Astrocyte (in vitro differentiated cells and primary cell): Measurements from ENCODE around the gene PLD2. TPM values are rescaled to one million over a fixed set of nuclear protein-coding genes. Genes with fewer than 3 reads are reported as not detected.
A peak's percentile ranks its signal among the peaks of the same experiment; 100 is the strongest.

Source experiments
- DNase-seq: peaks from one replicate; pipeline ENCODE4 v3.0.0-alpha.2; 2010; ENCODE audit warnings: low read depth
- FAIRE-seq: peaks from 2 replicates; lab custom pipeline; 2011; peaks lifted over from hg19 to GRCh38; lab: Jason Lieb, UNC
- H2AFZ ChIP-seq: 2 replicates; pipeline ENCODE4 v1.6.0; 2012; ENCODE audit warnings: low read depth, low read length, inconsistent platforms
- H3K27ac ChIP-seq: 2 replicates; pipeline ENCODE4 v1.5.1; 2011; ENCODE audit warnings: low read depth, low read length, inconsistent platforms
- H3K27me3 ChIP-seq: 2 replicates; pipeline ENCODE4 v1.6.0; 2011; ENCODE audit warnings: low read length, inconsistent platforms; ENCODE audit not compliant: insufficient read depth
- H3K36me3 ChIP-seq: 2 replicates; pipeline ENCODE4 v1.5.1; 2011; ENCODE audit warnings: low read length, inconsistent platforms; ENCODE audit not compliant: insufficient read depth
- H3K4me1 ChIP-seq: 2 replicates; pipeline ENCODE4 v1.5.1; 2011; ENCODE audit warnings: low read length, inconsistent platforms; ENCODE audit not compliant: insufficient read depth
- H3K4me2 ChIP-seq: 2 replicates; pipeline ENCODE4 v1.6.0; 2012; ENCODE audit warnings: low read length, inconsistent platforms
- H3K4me3 ChIP-seq: 2 replicates; pipeline ENCODE4 v1.5.1; 2011; ENCODE audit warnings: low read depth, mild to moderate bottlenecking, low read length, inconsistent platforms; ENCODE audit not compliant: insufficient read depth
- H3K79me2 ChIP-seq: 2 replicates; pipeline ENCODE4 v1.6.0; 2012; ENCODE audit warnings: mild to moderate bottlenecking, low read length, inconsistent platforms; ENCODE audit not compliant: insufficient read depth
- H3K9ac ChIP-seq: 2 replicates; pipeline ENCODE4 v1.6.0; 2012; ENCODE audit warnings: mild to moderate bottlenecking, low read length, inconsistent platforms
- H3K9me3 ChIP-seq: 2 replicates; pipeline ENCODE4 v1.5.1; 2012; ENCODE audit warnings: low read depth, mild to moderate bottlenecking, low read length, inconsistent platforms; ENCODE audit not compliant: insufficient read depth
- H4K20me1 ChIP-seq: 2 replicates; pipeline ENCODE4 v1.6.0; 2012; ENCODE audit warnings: low read length, inconsistent platforms; ENCODE audit not compliant: insufficient read depth
- H3K27ac Mint-ChIP-seq: one replicate; pipeline ENCODE4 v1.8.0; 2021; ENCODE audit warnings: mild to moderate bottlenecking, mixed read lengths; ENCODE audit not compliant: unreplicated experiment
- H3K27me3 Mint-ChIP-seq: one replicate; pipeline ENCODE4 v1.8.0; 2021; ENCODE audit warnings: low read depth, mixed read lengths; ENCODE audit not compliant: unreplicated experiment
- H3K36me3 Mint-ChIP-seq: one replicate; pipeline ENCODE4 v1.8.0; 2021; ENCODE audit warnings: low read depth, mixed read lengths; ENCODE audit not compliant: unreplicated experiment
- H3K4me1 Mint-ChIP-seq: one replicate; pipeline ENCODE4 v1.8.0; 2021; ENCODE audit warnings: low read depth, mixed read lengths; ENCODE audit not compliant: unreplicated experiment
- H3K4me3 Mint-ChIP-seq: one replicate; pipeline ENCODE4 v1.8.0; 2021; ENCODE audit warnings: mild to moderate bottlenecking, moderate library complexity, mixed read lengths; ENCODE audit not compliant: unreplicated experiment
- H3K9me3 Mint-ChIP-seq: one replicate; pipeline ENCODE4 v1.8.0; 2021; ENCODE audit warnings: mild to moderate bottlenecking, mixed read lengths; ENCODE audit not compliant: unreplicated experiment
- EZH2 ChIP-seq: IDR thresholded peaks from 2 replicates; pipeline ENCODE4 v1.6.1; 2012; ENCODE audit warnings: mild to moderate bottlenecking, low read length, inconsistent platforms; ENCODE audit not compliant: insufficient read depth
- total RNA-seq: library from RNA; stranded (reverse); gene quantifications from 2 replicates; pipeline ENCODE4 v1.2.1, GENCODE V29; 2021
- TF ChIP-seq, protein P1 (sequence below): IDR thresholded peaks from 2 replicates; pipeline ENCODE4 v1.5.1; 2011; ENCODE audit warnings: low read depth, mild to moderate bottlenecking, inconsistent platforms, low read length, moderate library complexity; ENCODE audit not compliant: insufficient read depth

The PLD2 gene
- total RNA-seq, 1 donor from 2014 or later: 29.3 TPM

DNA sequence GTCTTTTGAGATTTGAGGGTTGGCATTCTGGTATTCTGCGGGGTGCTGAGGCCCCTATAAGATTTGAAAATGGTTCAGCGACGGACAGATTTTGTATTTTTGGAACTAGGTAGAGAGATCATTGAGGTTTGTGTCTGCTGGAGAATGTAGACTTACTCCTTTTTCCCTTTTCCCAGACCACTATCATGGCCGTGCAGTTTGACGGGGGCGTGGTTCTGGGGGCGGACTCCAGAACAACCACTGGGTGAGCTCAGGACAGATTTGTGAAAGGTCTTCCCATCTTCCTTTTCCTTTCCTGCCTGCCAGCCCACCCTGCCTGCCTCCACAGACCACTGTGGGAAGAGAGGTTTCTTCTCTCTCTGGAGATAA is 10.4 kb upstream of the PLD2 start:
- H3K27me3 Mint-ChIP-seq: peaks cover 5% of the 10 kb centered on the region
- H3K9me3 Mint-ChIP-seq: peaks cover 2% of the 10 kb centered on the region
- Histone ChIP-seq H3K79me2 (peaks cover 23% of the 10 kb centered on the region), H3K9me3 (no peaks in the 10 kb centered on the region), H3K4me3 (peak overlapping the region; percentile 96), H3K4me2 (peak overlapping the region; percentile 89), H3K36me3 (peaks cover 18% of the 10 kb centered on the region), H3K4me1 (peaks cover 4% of the 10 kb centered on the region), H3K9ac (peak overlapping the region; percentile 97), H3K27ac (peak overlapping the region; percentile 88), H2AFZ (peak overlapping the region; percentile 72), H3K27me3 (peaks cover 2% of the 10 kb centered on the region), H4K20me1 (peaks cover 7% of the 10 kb centered on the region)
- DNase-seq (no peak), FAIRE-seq (peak; percentile 72)
- H3K36me3 Mint-ChIP-seq: peaks cover 4% of the 10 kb centered on the region
- H3K27ac Mint-ChIP-seq: peak overlapping the region; percentile 98
- peak overlapping the region; percentile 96 for H3K4me3 Mint-ChIP-seq
- peaks cover 3% of the 10 kb centered on the region for H3K4me1 Mint-ChIP-seq
- TF ChIP-seq EZH2: no peak
- TF ChIP-seq, protein P1, sequence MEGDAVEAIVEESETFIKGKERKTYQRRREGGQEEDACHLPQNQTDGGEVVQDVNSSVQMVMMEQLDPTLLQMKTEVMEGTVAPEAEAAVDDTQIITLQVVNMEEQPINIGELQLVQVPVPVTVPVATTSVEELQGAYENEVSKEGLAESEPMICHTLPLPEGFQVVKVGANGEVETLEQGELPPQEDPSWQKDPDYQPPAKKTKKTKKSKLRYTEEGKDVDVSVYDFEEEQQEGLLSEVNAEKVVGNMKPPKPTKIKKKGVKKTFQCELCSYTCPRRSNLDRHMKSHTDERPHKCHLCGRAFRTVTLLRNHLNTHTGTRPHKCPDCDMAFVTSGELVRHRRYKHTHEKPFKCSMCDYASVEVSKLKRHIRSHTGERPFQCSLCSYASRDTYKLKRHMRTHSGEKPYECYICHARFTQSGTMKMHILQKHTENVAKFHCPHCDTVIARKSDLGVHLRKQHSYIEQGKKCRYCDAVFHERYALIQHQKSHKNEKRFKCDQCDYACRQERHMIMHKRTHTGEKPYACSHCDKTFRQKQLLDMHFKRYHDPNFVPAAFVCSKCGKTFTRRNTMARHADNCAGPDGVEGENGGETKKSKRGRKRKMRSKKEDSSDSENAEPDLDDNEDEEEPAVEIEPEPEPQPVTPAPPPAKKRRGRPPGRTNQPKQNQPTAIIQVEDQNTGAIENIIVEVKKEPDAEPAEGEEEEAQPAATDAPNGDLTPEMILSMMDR: no peak

DNA sequence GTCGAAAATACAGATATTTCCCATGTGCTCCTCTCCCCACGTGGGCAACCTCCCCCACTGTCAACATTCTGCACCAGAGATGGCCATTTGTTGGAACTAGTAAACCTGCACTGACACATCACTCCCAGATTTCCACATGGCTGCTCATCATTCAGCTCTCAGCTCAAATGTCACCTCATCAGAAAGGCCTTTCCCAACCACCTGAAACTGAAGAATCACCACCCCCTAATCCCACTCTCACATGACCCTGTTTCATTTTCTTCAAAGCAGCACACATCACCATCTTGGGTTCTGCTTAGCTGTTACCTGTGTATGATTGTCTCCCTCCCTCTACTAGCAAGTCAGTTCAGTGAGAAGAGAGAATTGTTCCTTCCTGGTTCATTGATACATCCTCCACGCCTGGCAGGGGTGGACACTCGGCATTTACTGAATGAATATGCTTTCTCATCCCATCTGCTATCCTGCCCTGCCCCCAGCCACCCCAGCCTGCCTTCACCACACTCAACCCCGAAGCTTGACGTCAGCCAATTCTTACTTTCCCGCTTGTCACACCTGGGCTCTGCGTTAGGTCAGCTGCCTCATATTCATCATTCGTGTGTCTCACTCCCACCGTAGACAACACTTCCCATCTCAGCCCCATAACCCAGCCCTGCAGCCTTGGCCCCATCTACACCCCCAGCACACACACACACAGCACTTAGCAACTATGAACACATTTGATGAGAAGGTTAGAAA is 6.3 kb upstream of the PLD2 start:
- Mint-ChIP-seq H3K27me3 (no peaks in the 10 kb centered on the region), H3K4me3 (peak overlapping the region; percentile 43), H3K4me1 (peaks cover 3% of the 10 kb centered on the region), H3K9me3 (no peaks in the 10 kb centered on the region), H3K27ac (no peak overlapping the region), H3K36me3 (peaks cover 7% of the 10 kb centered on the region)
- Histone ChIP-seq H3K27ac (no peak overlapping the region), H3K4me2 (no peak overlapping the region), H3K4me1 (peaks cover 4% of the 10 kb centered on the region), H3K9ac (no peak overlapping the region), H3K27me3 (no peaks in the 10 kb centered on the region), H4K20me1 (peaks cover 7% of the 10 kb centered on the region), H3K36me3 (peaks cover 18% of the 10 kb centered on the region), H3K9me3 (no peaks in the 10 kb centered on the region), H3K79me2 (peaks cover 23% of the 10 kb centered on the region), H2AFZ (no peak overlapping the region), H3K4me3 (no peak overlapping the region)
- no peak for FAIRE-seq
- DNase-seq: no peak
- TF ChIP-seq, protein P1: no peak
- no peak for TF ChIP-seq EZH2

DNA sequence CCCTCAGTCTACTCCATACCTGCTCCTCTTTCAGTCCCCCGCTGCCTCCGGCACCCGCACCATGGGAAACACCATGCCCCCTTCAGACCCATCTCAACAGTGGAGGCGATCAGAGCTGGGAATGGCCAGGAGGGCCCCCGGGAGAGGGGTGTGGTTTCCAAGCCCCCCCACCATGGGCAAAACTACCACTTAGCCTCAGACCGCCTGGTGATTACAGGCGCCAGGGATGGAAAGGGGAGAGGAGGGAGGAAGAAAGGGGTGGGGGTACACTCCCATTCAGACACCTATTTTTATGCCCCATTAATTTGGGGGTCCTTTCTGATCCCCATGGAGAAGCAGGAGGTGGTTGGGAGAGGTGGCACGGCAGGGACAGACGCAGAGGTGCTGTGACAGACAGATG is 4.7 kb upstream of the PLD2 start, which contains the start of gene C17orf114:
Gene C17orf114 (minus strand): TSS at position 101 of the 400 bp plus-strand sequence.
- Histone ChIP-seq H3K27ac (no peak within 1 kb of the TSS), H3K79me2 (peaks cover 14% of the 10 kb centered on the region), H3K4me2 (no peak within 1 kb of the TSS), H3K9me3 (no peaks in the 10 kb centered on the region), H3K4me3 (no peak within 1 kb of the TSS), H3K9ac (no peak within 1 kb of the TSS), H3K4me1 (peaks cover 3% of the 10 kb centered on the region), H3K27me3 (no peaks in the 10 kb centered on the region), H3K36me3 (peaks cover 16% of the 10 kb centered on the region), H4K20me1 (peaks cover 4% of the 10 kb centered on the region), H2AFZ (no peak within 1 kb of the TSS)
- H3K4me1 Mint-ChIP-seq: peaks cover 3% of the 10 kb centered on the region
- H3K9me3 Mint-ChIP-seq: peaks cover 3% of the 10 kb centered on the region
- DNase-seq (no peak), FAIRE-seq (no peak)
- H3K27ac Mint-ChIP-seq: no peak within 1 kb of the TSS
- TF ChIP-seq, protein P1: no peak
- no peak for TF ChIP-seq EZH2
- no peaks in the 10 kb centered on the region for H3K27me3 Mint-ChIP-seq
- no peak within 1 kb of the TSS for H3K4me3 Mint-ChIP-seq
- peaks cover 5% of the 10 kb centered on the region for H3K36me3 Mint-ChIP-seq
